Measurements from ENCODE around the gene MORC4.

Gene MORC4

GRCh38 chrX:106950381-106950780 is 49.6 kb downstream of the MORC4 start:
- Histone ChIP-seq H3K36me3 (replicated peaks; ENCODE audit: low read depth, low read length) (no peaks in the 10 kb centered on the region), H3K27me3 (ENCODE audit: low read depth, low read length) (no peaks in the 10 kb centered on the region), H3K4me3 (ENCODE audit: low read length) (no peak overlapping the region), H3K79me2 (ENCODE audit: low read length) (no peaks in the 10 kb centered on the region), H3K9me3 (ENCODE audit: insufficient read depth, low read length) (no peaks in the 10 kb centered on the region), H3K27ac (ENCODE audit: low read length) (no peak overlapping the region), H3K4me1 (ENCODE audit: low read length) (peaks cover 19% of the 10 kb centered on the region), H4K20me1 (ENCODE audit: insufficient read depth, low read length) (no peaks in the 10 kb centered on the region), H3K4me2 (ENCODE audit: low read length) (no peak overlapping the region), H2AFZ (ENCODE audit: low read depth, low read length) (no peak overlapping the region), H3K9ac (ENCODE audit: low read length) (no peak overlapping the region)
- no peak for TF ChIP-seq CTCF (IDR thresholded peaks at IDR 0.05; ENCODE audit: low read depth, low read length)
- TF ChIP-seq EZH2phosphoT487 (IDR thresholded peaks at IDR 0.05; ENCODE audit: low read depth), result no peak

GRCh38 chrX:106949366-106949765 is 50.6 kb downstream of the MORC4 start:
- Histone ChIP-seq H3K27ac (ENCODE audit: low read length) (no peak overlapping the region), H2AFZ (ENCODE audit: low read depth, low read length) (no peak overlapping the region), H4K20me1 (ENCODE audit: insufficient read depth, low read length) (no peaks in the 10 kb centered on the region), H3K4me2 (ENCODE audit: low read length) (no peak overlapping the region), H3K4me1 (ENCODE audit: low read length) (peaks cover 18% of the 10 kb centered on the region), H3K27me3 (ENCODE audit: low read depth, low read length) (no peaks in the 10 kb centered on the region), H3K9ac (ENCODE audit: low read length) (no peak overlapping the region), H3K4me3 (ENCODE audit: low read length) (no peak overlapping the region), H3K79me2 (ENCODE audit: low read length) (no peaks in the 10 kb centered on the region), H3K9me3 (ENCODE audit: insufficient read depth, low read length) (no peaks in the 10 kb centered on the region), H3K36me3 (replicated peaks; ENCODE audit: low read depth, low read length) (no peaks in the 10 kb centered on the region)
- no peak for TF ChIP-seq EZH2phosphoT487 (IDR thresholded peaks at IDR 0.05; ENCODE audit: low read depth)
- TF ChIP-seq CTCF (IDR thresholded peaks at IDR 0.05; ENCODE audit: low read depth, low read length), result no peak

GRCh38 chrX:106948641-106949040 is 51.4 kb downstream of the MORC4 start:
- H3K27me3 ChIP-seq (ENCODE audit: low read depth, low read length), result no peaks in the 10 kb centered on the region

GRCh38 chrX:106946464-106946863 is 53.5 kb downstream of the MORC4 start:
- Histone ChIP-seq H3K4me3 (ENCODE audit: low read length) (no peak overlapping the region), H3K79me2 (ENCODE audit: low read length) (no peaks in the 10 kb centered on the region), H4K20me1 (ENCODE audit: insufficient read depth, low read length) (no peaks in the 10 kb centered on the region), H3K4me2 (ENCODE audit: low read length) (no peak overlapping the region), H3K27ac (ENCODE audit: low read length) (no peak overlapping the region), H3K4me1 (ENCODE audit: low read length) (peaks cover 6% of the 10 kb centered on the region), H3K9me3 (ENCODE audit: insufficient read depth, low read length) (no peaks in the 10 kb centered on the region), H3K27me3 (ENCODE audit: low read depth, low read length) (no peaks in the 10 kb centered on the region), H3K36me3 (replicated peaks; ENCODE audit: low read depth, low read length) (no peaks in the 10 kb centered on the region), H3K9ac (ENCODE audit: low read length) (no peak overlapping the region), H2AFZ (ENCODE audit: low read depth, low read length) (no peak overlapping the region)
- TF ChIP-seq CTCF (IDR thresholded peaks at IDR 0.05; ENCODE audit: low read depth, low read length) (no peak), EZH2phosphoT487 (IDR thresholded peaks at IDR 0.05; ENCODE audit: low read depth) (no peak)

More at GRCh38 chrX:106948641-106949040, 51.4 kb downstream of the MORC4 start:
- Histone ChIP-seq H3K27ac (ENCODE audit: low read length) (no peak overlapping the region), H2AFZ (ENCODE audit: low read depth, low read length) (no peak overlapping the region), H3K4me2 (ENCODE audit: low read length) (no peak overlapping the region), H3K9me3 (ENCODE audit: insufficient read depth, low read length) (no peaks in the 10 kb centered on the region), H3K9ac (ENCODE audit: low read length) (no peak overlapping the region), H3K79me2 (ENCODE audit: low read length) (no peaks in the 10 kb centered on the region), H3K4me3 (ENCODE audit: low read length) (no peak overlapping the region), H3K36me3 (replicated peaks; ENCODE audit: low read depth, low read length) (no peaks in the 10 kb centered on the region), H3K4me1 (ENCODE audit: low read length) (peaks cover 12% of the 10 kb centered on the region), H4K20me1 (ENCODE audit: insufficient read depth, low read length) (no peaks in the 10 kb centered on the region)
- TF ChIP-seq EZH2phosphoT487 (IDR thresholded peaks at IDR 0.05; ENCODE audit: low read depth) (no peak), CTCF (IDR thresholded peaks at IDR 0.05; ENCODE audit: low read depth, low read length) (no peak)

Measured in OCI-LY3 (cell line).